Measurements from ENCODE around the gene TRMT61B.

TRMT61B gene

GRCh38 chr2:28901841-28902240 is 31.7 kb upstream of the TRMT61B start:
- peaks cover 9 to 22% of the 10 kb centered on the region in 2 donors for H3K4me1 ChIP-seq (ENCODE audit: control insufficient read depth in 1 of 2, insufficient read depth in 2 of 2, low read length in 2 of 2)
- peaks cover 7 to 28% of the 10 kb centered on the region in 2 donors for H3K36me3 ChIP-seq (ENCODE audit: control insufficient read depth in 1 of 2, insufficient read depth in 2 of 2, low read length in 2 of 2)
- H3K9me3 ChIP-seq (ENCODE audit: control insufficient read depth in 1 of 2, low read length in 2 of 2), result no peaks in the 10 kb centered on the region
- no peaks in the 10 kb centered on the region for H3K27me3 ChIP-seq (ENCODE audit: control insufficient read depth in 1 of 2, insufficient read depth in 2 of 2, low read length in 2 of 2)
- H3K4me3 ChIP-seq (ENCODE audit: low read depth in 1 of 2, low read length in 2 of 2), result no peak overlapping the region
- no peak overlapping the region for H3K27ac ChIP-seq (ENCODE audit: low read depth, low read length)
- H3K9ac ChIP-seq (ENCODE audit: low read depth in 1 of 2, low read length in 2 of 2), result no peak overlapping the region

GRCh38 chr2:28901202-28901601 is 31.1 kb upstream of the TRMT61B start:
- Histone ChIP-seq H3K27ac (ENCODE audit: low read depth, low read length) (no peak overlapping the region), H3K9ac (ENCODE audit: low read depth in 1 of 2, low read length in 2 of 2) (no peak overlapping the region), H3K27me3 (ENCODE audit: control insufficient read depth in 1 of 2, insufficient read depth in 2 of 2, low read length in 2 of 2) (no peaks in the 10 kb centered on the region), H3K36me3 (ENCODE audit: control insufficient read depth in 1 of 2, insufficient read depth in 2 of 2, low read length in 2 of 2) (peaks cover under 1 to 21% of the 10 kb centered on the region in 2 donors), H3K4me1 (ENCODE audit: control insufficient read depth in 1 of 2, insufficient read depth in 2 of 2, low read length in 2 of 2) (peaks cover 14 to 29% of the 10 kb centered on the region in 2 donors), H3K9me3 (ENCODE audit: control insufficient read depth in 1 of 2, low read length in 2 of 2) (no peaks in the 10 kb centered on the region), H3K4me3 (ENCODE audit: low read depth in 1 of 2, low read length in 2 of 2) (no peak overlapping the region)

GRCh38 chr2:28898048-28898447 is 27.9 kb upstream of the TRMT61B start:
- H3K4me3 ChIP-seq (ENCODE audit: low read depth in 1 of 2, low read length in 2 of 2), result no peak overlapping the region
- peaks cover 22 to 36% of the 10 kb centered on the region in 2 donors for H3K4me1 ChIP-seq (ENCODE audit: control insufficient read depth in 1 of 2, insufficient read depth in 2 of 2, low read length in 2 of 2)
- no peaks in the 10 kb centered on the region for H3K9me3 ChIP-seq (ENCODE audit: control insufficient read depth in 1 of 2, low read length in 2 of 2)
- H3K27me3 ChIP-seq (ENCODE audit: control insufficient read depth in 1 of 2, insufficient read depth in 2 of 2, low read length in 2 of 2), result no peaks in the 10 kb centered on the region
- H3K36me3 ChIP-seq (ENCODE audit: control insufficient read depth in 1 of 2, insufficient read depth in 2 of 2, low read length in 2 of 2), result peaks cover 0 to 7% of the 10 kb centered on the region in 2 donors
- no peak overlapping the region for H3K27ac ChIP-seq (ENCODE audit: low read depth, low read length)
- no peak overlapping the region for H3K9ac ChIP-seq (ENCODE audit: low read depth in 1 of 2, low read length in 2 of 2)

GRCh38 chr2:28896906-28897305 is 26.8 kb upstream of the TRMT61B start:
- Histone ChIP-seq H3K27me3 (ENCODE audit: control insufficient read depth in 1 of 2, insufficient read depth in 2 of 2, low read length in 2 of 2) (no peaks in the 10 kb centered on the region), H3K9me3 (ENCODE audit: control insufficient read depth in 1 of 2, low read length in 2 of 2) (no peaks in the 10 kb centered on the region), H3K36me3 (ENCODE audit: control insufficient read depth in 1 of 2, insufficient read depth in 2 of 2, low read length in 2 of 2) (no peaks in the 10 kb centered on the region), H3K4me1 (ENCODE audit: control insufficient read depth in 1 of 2, insufficient read depth in 2 of 2, low read length in 2 of 2) (peaks cover 22 to 36% of the 10 kb centered on the region in 2 donors), H3K27ac (ENCODE audit: low read depth, low read length) (no peak overlapping the region), H3K9ac (ENCODE audit: low read depth in 1 of 2, low read length in 2 of 2) (no peak overlapping the region), H3K4me3 (ENCODE audit: low read depth in 1 of 2, low read length in 2 of 2) (peak overlapping the region; percentile 83 to 99)

GRCh38 chr2:28895189-28895893 is 25.2 kb upstream of the TRMT61B start:
- H3K27ac ChIP-seq (ENCODE audit: low read depth, low read length), result no peak overlapping the region
- no peaks in the 10 kb centered on the region for H3K36me3 ChIP-seq (ENCODE audit: control insufficient read depth in 1 of 2, insufficient read depth in 2 of 2, low read length in 2 of 2)
- H3K4me1 ChIP-seq (ENCODE audit: control insufficient read depth in 1 of 2, insufficient read depth in 2 of 2, low read length in 2 of 2), result peaks cover 22 to 27% of the 10 kb centered on the region in 2 donors
- H3K27me3 ChIP-seq (ENCODE audit: control insufficient read depth in 1 of 2, insufficient read depth in 2 of 2, low read length in 2 of 2), result no peaks in the 10 kb centered on the region
- H3K9me3 ChIP-seq (ENCODE audit: control insufficient read depth in 1 of 2, low read length in 2 of 2), result no peaks in the 10 kb centered on the region
- peak overlapping the region; percentile 83 to 99 for H3K4me3 ChIP-seq (ENCODE audit: low read depth in 1 of 2, low read length in 2 of 2)
- H3K9ac ChIP-seq (ENCODE audit: low read depth in 1 of 2, low read length in 2 of 2), result peak overlapping the region; percentile 70 to 81

DNA sequence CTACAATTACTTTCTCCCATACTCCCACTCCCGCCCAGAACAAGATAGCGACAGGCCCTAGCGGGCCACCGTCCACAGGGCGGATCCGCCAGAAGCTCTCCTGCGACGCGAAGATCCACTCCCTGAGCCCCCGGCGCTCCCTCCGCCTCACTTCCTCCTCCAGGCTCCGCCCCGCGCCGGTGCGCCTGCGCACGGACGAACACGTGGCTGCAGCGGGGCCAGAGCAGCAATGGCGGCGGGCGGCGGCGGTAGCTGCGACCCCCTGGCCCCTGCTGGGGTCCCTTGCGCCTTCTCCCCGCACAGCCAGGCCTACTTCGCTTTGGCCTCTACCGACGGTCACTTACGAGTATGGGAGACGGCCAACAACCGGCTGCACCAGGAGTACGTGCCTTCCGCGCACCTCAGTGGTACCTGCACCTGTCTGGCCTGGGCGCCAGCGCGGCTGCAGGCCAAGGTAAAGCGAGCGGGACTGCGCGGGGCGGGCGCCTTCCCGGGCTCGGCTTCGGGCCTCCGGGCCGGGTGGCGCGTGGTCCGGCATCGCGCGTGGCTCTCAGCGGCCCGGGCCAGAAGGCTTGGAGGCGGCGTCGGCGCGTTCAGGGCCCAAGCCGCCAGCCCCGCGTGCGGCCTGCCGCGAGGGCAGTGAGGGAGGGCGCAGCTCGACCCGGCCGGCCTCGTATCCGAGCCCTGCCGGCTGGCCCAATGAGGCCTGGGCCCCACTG is 24.5 kb upstream of the TRMT61B start, which contains the start of gene WDR43:
WDR43 (plus strand) TSS at position 198 of the 719 bp plus-strand sequence; CDS start at position 230, 32 bp downstream.
- Histone ChIP-seq H3K9ac (ENCODE audit: low read depth in 1 of 2, low read length in 2 of 2) (peak within 1 kb of the TSS; percentile 70 to 81), H3K4me1 (ENCODE audit: control insufficient read depth in 1 of 2, insufficient read depth in 2 of 2, low read length in 2 of 2) (peaks cover 22 to 27% of the 10 kb centered on the region in 2 donors), H3K9me3 (ENCODE audit: control insufficient read depth in 1 of 2, low read length in 2 of 2) (no peaks in the 10 kb centered on the region), H3K4me3 (ENCODE audit: low read depth in 1 of 2, low read length in 2 of 2) (peak within 1 kb of the TSS; percentile 83 to 99), H3K27me3 (ENCODE audit: control insufficient read depth in 1 of 2, insufficient read depth in 2 of 2, low read length in 2 of 2) (no peaks in the 10 kb centered on the region), H3K36me3 (ENCODE audit: control insufficient read depth in 1 of 2, insufficient read depth in 2 of 2, low read length in 2 of 2) (no peaks in the 10 kb centered on the region), H3K27ac (ENCODE audit: low read depth, low read length) (no peak within 1 kb of the TSS)

GRCh38 chr2:28893488-28893887 is 23.4 kb upstream of the TRMT61B start:
- Histone ChIP-seq H3K27ac (ENCODE audit: low read depth, low read length) (no peak overlapping the region), H3K4me3 (ENCODE audit: low read depth in 1 of 2, low read length in 2 of 2) (no peak overlapping the region), H3K9me3 (ENCODE audit: control insufficient read depth in 1 of 2, low read length in 2 of 2) (no peaks in the 10 kb centered on the region), H3K36me3 (ENCODE audit: control insufficient read depth in 1 of 2, insufficient read depth in 2 of 2, low read length in 2 of 2) (no peaks in the 10 kb centered on the region), H3K27me3 (ENCODE audit: control insufficient read depth in 1 of 2, insufficient read depth in 2 of 2, low read length in 2 of 2) (no peaks in the 10 kb centered on the region), H3K9ac (ENCODE audit: low read depth in 1 of 2, low read length in 2 of 2) (no peak overlapping the region), H3K4me1 (ENCODE audit: control insufficient read depth in 1 of 2, insufficient read depth in 2 of 2, low read length in 2 of 2) (peaks cover 22 to 27% of the 10 kb centered on the region in 2 donors)

- Histone ChIP-seq H3K27me3 (ENCODE audit: control insufficient read depth in 1 of 2, insufficient read depth in 2 of 2, low read length in 2 of 2) (peaks cover 9 to 14% of the 10 kb centered on the region in 2 donors), H3K9me3 (ENCODE audit: control insufficient read depth in 1 of 2, low read length in 2 of 2) (no peaks in the 10 kb centered on the region), H3K9ac (ENCODE audit: low read depth in 1 of 2, low read length in 2 of 2) (no peak overlapping the region), H3K4me3 (ENCODE audit: low read depth in 1 of 2, low read length in 2 of 2) (no peak overlapping the region), H3K36me3 (ENCODE audit: control insufficient read depth in 1 of 2, insufficient read depth in 2 of 2, low read length in 2 of 2) (no peaks in the 10 kb centered on the region), H3K27ac (ENCODE audit: low read depth, low read length) (no peak overlapping the region), H3K4me1 (ENCODE audit: control insufficient read depth in 1 of 2, insufficient read depth in 2 of 2, low read length in 2 of 2) (no peaks in the 10 kb centered on the region)
These were observed 10.1 kb upstream of the TRMT61B start for GRCh38 chr2:28880193-28880592.

- no peak overlapping the region for H3K9ac ChIP-seq (ENCODE audit: low read depth in 1 of 2, low read length in 2 of 2)
- H3K27me3 ChIP-seq (ENCODE audit: control insufficient read depth in 1 of 2, insufficient read depth in 2 of 2, low read length in 2 of 2), result peaks cover 6 to 7% of the 10 kb centered on the region in 2 donors
- H3K4me1 ChIP-seq (ENCODE audit: control insufficient read depth in 1 of 2, insufficient read depth in 2 of 2, low read length in 2 of 2), result peaks cover 20 to 23% of the 10 kb centered on the region in 2 donors
- H3K9me3 ChIP-seq (ENCODE audit: control insufficient read depth in 1 of 2, low read length in 2 of 2), result no peaks in the 10 kb centered on the region
- H3K36me3 ChIP-seq (ENCODE audit: control insufficient read depth in 1 of 2, insufficient read depth in 2 of 2, low read length in 2 of 2), result no peaks in the 10 kb centered on the region
- no peak overlapping the region for H3K4me3 ChIP-seq (ENCODE audit: low read depth in 1 of 2, low read length in 2 of 2)
- no peak overlapping the region for H3K27ac ChIP-seq (ENCODE audit: low read depth, low read length)
These were observed 1.5 kb upstream of the TRMT61B start for GRCh38 chr2:28871620-28872019.

DNA sequence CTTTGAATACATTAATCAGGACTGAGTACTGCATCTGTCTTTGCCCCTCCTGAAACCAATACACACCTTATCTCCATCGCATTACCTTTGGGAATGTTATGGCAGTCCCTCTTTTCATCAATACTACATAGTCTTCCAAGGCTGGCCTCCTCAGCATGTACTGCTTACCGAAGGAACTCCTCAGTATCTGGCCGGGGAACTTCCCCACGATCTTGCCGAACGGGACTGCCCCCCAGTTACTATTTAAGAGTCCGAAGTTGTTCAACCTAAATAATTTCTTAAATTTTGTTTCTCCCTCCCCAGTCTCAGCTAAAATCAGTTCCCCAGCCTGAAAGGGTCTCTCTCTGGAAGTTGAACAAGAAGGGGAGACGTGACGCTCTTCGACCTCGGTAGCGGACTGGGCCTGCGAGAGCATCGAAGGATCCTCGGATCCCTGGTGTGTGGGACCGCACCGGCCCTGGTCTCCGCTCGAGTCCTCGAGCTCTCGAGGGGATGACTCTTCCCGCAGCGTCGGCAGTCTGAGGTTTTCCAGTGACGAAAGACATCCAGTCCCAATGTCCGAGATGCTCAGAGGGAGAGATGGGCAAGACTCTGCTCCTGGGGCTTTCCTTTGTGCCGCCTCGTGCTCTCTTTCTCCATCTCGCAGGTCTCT is 489 bp downstream of the TRMT61B start:
- Histone ChIP-seq H3K27ac (ENCODE audit: low read depth, low read length) (no peak overlapping the region), H3K4me1 (ENCODE audit: control insufficient read depth in 1 of 2, insufficient read depth in 2 of 2, low read length in 2 of 2) (peaks cover 20 to 23% of the 10 kb centered on the region in 2 donors)

More for the DNA sequence above, 489 bp downstream of the TRMT61B start:
- Histone ChIP-seq H3K36me3 (ENCODE audit: control insufficient read depth in 1 of 2, insufficient read depth in 2 of 2, low read length in 2 of 2) (no peaks in the 10 kb centered on the region), H3K27me3 (ENCODE audit: control insufficient read depth in 1 of 2, insufficient read depth in 2 of 2, low read length in 2 of 2) (no peaks in the 10 kb centered on the region), H3K4me3 (ENCODE audit: low read depth in 1 of 2, low read length in 2 of 2) (peak overlapping the region; percentile 98 to 100), H3K9ac (ENCODE audit: low read depth in 1 of 2, low read length in 2 of 2) (peak overlapping the region; percentile 85 to 91), H3K9me3 (ENCODE audit: control insufficient read depth in 1 of 2, low read length in 2 of 2) (no peaks in the 10 kb centered on the region)

Measured in duodenal mucosa (tissue), 2 donors.